WTC11 (cell line): ENCODE results near the gene STK32A.

ENCODE experiments used
- ARID4B ChIP-seq: sonication (generic); formaldehyde crosslinking; IDR thresholded peaks from 2 replicates; pipeline ENCODE4 v1.8.0; 2023; ENCODE audit warnings: missing genetic modification reagents, mild to moderate bottlenecking, borderline replicate concordance
- ERG ChIP-seq: fragments of 250-450 bp; sonication (Bioruptor Pico); IDR thresholded peaks from 2 replicates; pipeline ENCODE4 v1.8.0; 2021; ENCODE audit warnings: mild to moderate bottlenecking
- FOXP4 ChIP-seq: sonication (generic); formaldehyde crosslinking; IDR thresholded peaks from 2 replicates; pipeline ENCODE4 v1.8.0; 2022; ENCODE audit warnings: mild to moderate bottlenecking, missing genetic modification reagents
- NR1H2 ChIP-seq: sonication (generic); formaldehyde crosslinking; IDR thresholded peaks from 2 replicates; pipeline ENCODE4 v1.9.0; 2021; ENCODE audit warnings: mild to moderate bottlenecking, moderate library complexity, missing genetic modification reagents
- TF ChIP-seq, protein P1 (sequence below): fragments of 200-600 bp; IDR thresholded peaks from 2 replicates; pipeline ENCODE4 v1.8.0; 2022; ENCODE audit warnings: antibody characterized with exemption

GRCh38 chr5:147415651-147416050 lies 180.8 kb downstream of the STK32A start:
- no peak for TF ChIP-seq ARID4B
- no peak for TF ChIP-seq FOXP4 (CRISPR knock-in tag)
- no peak for TF ChIP-seq ERG (CRISPR knock-in tag)
- no peak for TF ChIP-seq NR1H2 (CRISPR knock-in tag)
- TF ChIP-seq, protein P1, sequence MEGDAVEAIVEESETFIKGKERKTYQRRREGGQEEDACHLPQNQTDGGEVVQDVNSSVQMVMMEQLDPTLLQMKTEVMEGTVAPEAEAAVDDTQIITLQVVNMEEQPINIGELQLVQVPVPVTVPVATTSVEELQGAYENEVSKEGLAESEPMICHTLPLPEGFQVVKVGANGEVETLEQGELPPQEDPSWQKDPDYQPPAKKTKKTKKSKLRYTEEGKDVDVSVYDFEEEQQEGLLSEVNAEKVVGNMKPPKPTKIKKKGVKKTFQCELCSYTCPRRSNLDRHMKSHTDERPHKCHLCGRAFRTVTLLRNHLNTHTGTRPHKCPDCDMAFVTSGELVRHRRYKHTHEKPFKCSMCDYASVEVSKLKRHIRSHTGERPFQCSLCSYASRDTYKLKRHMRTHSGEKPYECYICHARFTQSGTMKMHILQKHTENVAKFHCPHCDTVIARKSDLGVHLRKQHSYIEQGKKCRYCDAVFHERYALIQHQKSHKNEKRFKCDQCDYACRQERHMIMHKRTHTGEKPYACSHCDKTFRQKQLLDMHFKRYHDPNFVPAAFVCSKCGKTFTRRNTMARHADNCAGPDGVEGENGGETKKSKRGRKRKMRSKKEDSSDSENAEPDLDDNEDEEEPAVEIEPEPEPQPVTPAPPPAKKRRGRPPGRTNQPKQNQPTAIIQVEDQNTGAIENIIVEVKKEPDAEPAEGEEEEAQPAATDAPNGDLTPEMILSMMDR = no peak
